K562 (cell line): ENCODE results near the gene ATXN2L. TPM values are rescaled to one million over a fixed set of nuclear protein-coding genes. Genes with fewer than 3 reads are reported as not detected.

Experiments used
- ATAC-seq: fragments of 200-7000 bp; cut with Tn5 transposase; 3 replicates; pipeline ENCODE4 v1.9.1; 2020; ENCODE audit warnings: moderate library complexity
- BruUV-seq: library from RNA; stranded (reverse); fragments of 400-500 nt; replicated peaks from 2 replicates; lab custom pipeline; 2021; lab: Mats Ljungman, UMichigan
- CTCF ChIA-PET: fragments of 300-600 bp; formaldehyde crosslinking; extraction: SDS; loops from one replicate; lab custom pipeline; 2021; ENCODE audit warnings: low intra/inter-chr PET ratio; lab: Yijun Ruan, JAX
- POLR2A ChIA-PET: fragments of 300-600, 350-650 bp; sonication (Branson Sonifier 250); formaldehyde crosslinking; extraction: SDS; loops from one replicate; lab custom pipeline; 2021; ENCODE audit warnings: antibody characterized with exemption, inconsistent platforms; lab: Yijun Ruan, JAX
- DNase-seq, 4 experiments: peaks; one replicate each; pipeline versions ENCODE4 v3.0.0 to v3.0.0-alpha.2; 2011 to 2018; ENCODE audit warnings: low spot score in 3 of 4, mixed read lengths in 3 of 4; ENCODE audit errors: extremely low read depth in 1 of 4
- FAIRE-seq: peaks from 2 replicates; lab custom pipeline; 2011; peaks lifted over from hg19 to GRCh38; lab: Jason Lieb, UNC
- H2AFZ ChIP-seq: 2 replicates; pipeline ENCODE4 v1.6.0; 2011; ENCODE audit warnings: low read depth, low read length, control low read depth, inconsistent platforms
- H3K27ac ChIP-seq: fragments of 200-600 bp; 3 replicates; pipeline ENCODE4 v1.8.0; 2011; ENCODE audit warnings: low read depth, mild to moderate bottlenecking, control low read depth, inconsistent platforms, low read length, moderate library complexity, mixed read lengths; ENCODE audit errors: extremely low read depth
- H3K27me3 ChIP-seq, 2 experiments: fragments of 300-600 bp in 1 of 2; 2 replicates in 1 of 2; 3 replicates in 1 of 2; pipeline versions ENCODE4 v1.6.0 to v1.8.0; 2011; ENCODE audit warnings: inconsistent platforms in 2 of 2, low read length in 2 of 2, mild to moderate bottlenecking in 1 of 2, mixed read lengths in 1 of 2, moderate library complexity in 1 of 2; ENCODE audit not compliant: control insufficient read depth in 2 of 2, insufficient read depth in 2 of 2
- H3K36me3 ChIP-seq: fragments of 300-600 bp; 3 replicates; pipeline ENCODE4 v1.8.0; 2011; ENCODE audit warnings: mild to moderate bottlenecking, low read length, inconsistent platforms; ENCODE audit not compliant: control insufficient read depth, insufficient read depth
- H3K4me1 ChIP-seq, 2 experiments: fragments of 200-600 bp in 1 of 2; replicated peaks in 1 of 2; 2 replicates in 1 of 2; 3 replicates in 1 of 2; pipeline versions ENCODE4 v1.5.1 to v1.8.0; 2011; ENCODE audit warnings: inconsistent platforms in 2 of 2, low read length in 2 of 2, mild to moderate bottlenecking in 1 of 2, mixed read lengths in 1 of 2, moderate library complexity in 1 of 2; ENCODE audit not compliant: control insufficient read depth in 2 of 2, insufficient read depth in 2 of 2
- H3K4me2 ChIP-seq: 2 replicates; pipeline ENCODE4 v1.6.1; 2011; ENCODE audit warnings: low read length, control low read depth, inconsistent platforms, mixed read lengths; ENCODE audit not compliant: insufficient read depth
- H3K4me3 ChIP-seq: fragments of 200-600 bp; sonication (generic), shearing (Covaris generic); 2 replicates; pipeline ENCODE4 v1.5.1; 2016; ENCODE audit warnings: control low read depth, inconsistent platforms
- H3K79me2 ChIP-seq: fragments of 200-600 bp; 3 replicates; pipeline ENCODE4 v1.8.0; 2011; ENCODE audit warnings: low read length, inconsistent platforms; ENCODE audit not compliant: control insufficient read depth, insufficient read depth
- H3K9ac ChIP-seq, 2 experiments: 2 replicates each; pipeline versions ENCODE4 v1.6.0 to v1.6.1; 2011; ENCODE audit warnings: low read depth in 2 of 2, low read length in 2 of 2, control low read depth in 1 of 2, inconsistent platforms in 1 of 2, mild to moderate bottlenecking in 1 of 2, mixed read lengths in 1 of 2; ENCODE audit not compliant: insufficient read depth in 1 of 2
- H3K9me1 ChIP-seq: one replicate; pipeline ENCODE4 v1.6.0; 2011; ENCODE audit warnings: inconsistent platforms, mild to moderate bottlenecking, low read length, moderate library complexity; ENCODE audit not compliant: control insufficient read depth, insufficient read depth
- H3K9me3 ChIP-seq: replicated peaks from 2 replicates; pipeline ENCODE4 v1.5.1; 2011; ENCODE audit warnings: low read depth, low read length, inconsistent platforms; ENCODE audit not compliant: control insufficient read depth, insufficient read depth
- H4K20me1 ChIP-seq: replicated peaks from 2 replicates; pipeline ENCODE4 v1.6.1; 2011; ENCODE audit warnings: low read length, inconsistent platforms, mixed read lengths; ENCODE audit not compliant: control insufficient read depth, insufficient read depth
- NCOA6 ChIP-seq: fragments of 450-650 bp; IDR thresholded peaks from 2 replicates; pipeline ENCODE4 v1.6.1; 2017; ENCODE audit warnings: mild to moderate bottlenecking
- POLR2A ChIP-seq: fragments of 450-650 bp; conservative IDR thresholded peaks from 2 replicates; pipeline ENCODE4 v1.6.1; 2016
- POLR3G ChIP-seq: IDR thresholded peaks from 2 replicates; pipeline ENCODE4 v1.6.1; 2011; ENCODE audit not compliant: insufficient read length, insufficient replicate concordance; ENCODE audit errors: extremely low read depth
- RHOXF2B ChIP-seq: fragments of 250-450 bp; sonication (Bioruptor Pico); conservative IDR thresholded peaks from 2 replicates; pipeline ENCODE4 v1.5.1; 2021
- ZNF165 ChIP-seq: fragments of 250-450 bp; sonication (Bioruptor Pico); IDR thresholded peaks from 2 replicates; pipeline ENCODE4 v1.4.0; 2020; ENCODE audit warnings: borderline replicate concordance
- ZNF444 ChIP-seq: fragments of 250-450 bp; sonication (Bioruptor Pico); IDR thresholded peaks from 2 replicates; pipeline ENCODE4 v1.4.0; 2020; ENCODE audit warnings: mild to moderate bottlenecking, moderate library complexity
- WGBS: fragments of 100-300 bp; shearing (Covaris generic); methylation state at CpG from one replicate; pipeline ENCODE4 v1.1.6; 2016; ENCODE audit warnings: low coverage, mixed read lengths; ENCODE audit not compliant: insufficient coverage; ENCODE audit errors: missing lambda C conversion rate; 5-methylcytosine and 5-hydroxymethylcytosine counted together
- in situ Hi-C: fragments of 300-500 bp; cut with MboI; formaldehyde crosslinking; loops from 4 replicates; pipeline ENCODE4 v1.15.0; 2018; ENCODE audit warnings: inconsistent platforms, mixed read lengths
- intact Hi-C: fragments of 100-400 bp; cut with micrococcal nuclease; formaldehyde crosslinking; loops from 2 replicates; pipeline ENCODE4 v1.14.2; 2022
- polyA plus RNA-seq, 8 experiments: library from polyadenylated mRNA; depleted of rRNA in 4 of 8; stranded (reverse) in 5 of 8; unstranded in 3 of 8; fragments of >200 nt; fragmentation: Nextera tagmentation in 2 of 8; fragmentation: Illumina TruSeq in 1 of 8; extraction: Ambion mirVana in 2 of 8; extraction: Trizol in 1 of 8; gene quantifications; 2 replicates each; pipeline versions ENCODE4 v1.2.1 to v1.2.3, GENCODE V29; 2011 to 2014; ENCODE audit warnings: inconsistent platforms in 1 of 8, missing spikeins in 1 of 8
- total RNA-seq, 7 experiments: library from RNA; depleted of rRNA in 6 of 7; stranded (reverse); fragments of >200 nt in 6 of 7; fragmentation: Illumina TruSeq in 2 of 7; extraction: Trizol in 2 of 7; gene quantifications; 2 replicates each; pipeline versions ENCODE4 v1.2.1 to v1.2.3, GENCODE V29; 2011 to 2021; ENCODE audit warnings: low replicate concordance in 1 of 7
- TF ChIP-seq, protein P1 (sequence below): sonication (generic); formaldehyde crosslinking; IDR thresholded peaks from 2 replicates; pipeline ENCODE4 v1.8.0; 2023; ENCODE audit warnings: missing genetic modification reagents, mild to moderate bottlenecking, borderline replicate concordance
- TF ChIP-seq, protein P2 (sequence below): fragments of 450-650 bp; IDR thresholded peaks from 2 replicates; pipeline ENCODE4 v1.6.1; 2018; ENCODE audit not compliant: partially characterized antibody

Gene ATXN2L
- total and polyA plus RNA-seq, 9 of the 15 experiments (the other 6 are each of a cell fraction or from before 2014, with no cell fraction given) = 3.8 to 280 (median 37.2) TPM

DNA sequence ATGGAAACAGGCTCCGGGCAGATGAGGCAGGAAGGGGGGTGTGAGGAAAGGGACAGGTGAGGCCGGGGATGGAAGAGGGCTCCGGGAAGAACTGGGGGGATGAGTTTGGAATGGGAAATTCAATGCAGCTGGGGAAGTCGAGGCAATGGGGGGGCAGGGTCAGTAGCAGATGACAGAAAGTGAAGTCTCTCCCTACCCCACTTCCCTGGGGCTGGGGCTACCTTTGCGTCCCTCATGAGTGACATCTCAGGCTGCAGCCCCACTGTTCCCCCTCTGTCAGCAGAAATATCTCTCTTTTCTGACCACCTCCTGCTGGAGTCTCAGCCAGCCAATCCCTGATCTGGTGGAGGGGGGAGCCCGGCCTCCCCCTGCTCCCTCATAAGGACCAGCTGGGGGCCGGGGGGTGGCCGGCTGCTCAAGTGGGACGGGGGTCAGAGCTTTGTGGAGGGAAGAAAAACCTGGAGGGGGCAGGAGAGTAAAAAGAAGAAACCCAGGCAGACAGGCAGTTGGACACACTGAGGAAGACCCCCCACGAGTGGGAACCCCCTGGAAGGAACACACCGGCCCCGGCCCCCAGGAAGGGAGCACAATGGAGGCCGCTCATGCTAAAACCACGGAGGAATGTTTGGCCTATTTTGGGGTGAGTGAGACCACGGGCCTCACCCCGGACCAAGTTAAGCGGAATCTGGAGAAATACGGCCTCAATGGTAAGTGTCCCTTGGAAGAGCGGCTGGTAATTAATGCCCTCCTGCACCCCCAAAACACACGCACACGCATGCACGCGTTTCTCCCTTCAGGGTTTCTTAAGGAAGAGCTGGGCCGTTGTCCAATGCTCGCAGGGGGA lies 55.5 kb downstream of the ATXN2L start, which contains the start of gene ATP2A1 (continued):
- TF ChIP-seq POLR3G (no peak), RHOXF2B (CRISPR knock-in tag) (no peak)

DNA sequence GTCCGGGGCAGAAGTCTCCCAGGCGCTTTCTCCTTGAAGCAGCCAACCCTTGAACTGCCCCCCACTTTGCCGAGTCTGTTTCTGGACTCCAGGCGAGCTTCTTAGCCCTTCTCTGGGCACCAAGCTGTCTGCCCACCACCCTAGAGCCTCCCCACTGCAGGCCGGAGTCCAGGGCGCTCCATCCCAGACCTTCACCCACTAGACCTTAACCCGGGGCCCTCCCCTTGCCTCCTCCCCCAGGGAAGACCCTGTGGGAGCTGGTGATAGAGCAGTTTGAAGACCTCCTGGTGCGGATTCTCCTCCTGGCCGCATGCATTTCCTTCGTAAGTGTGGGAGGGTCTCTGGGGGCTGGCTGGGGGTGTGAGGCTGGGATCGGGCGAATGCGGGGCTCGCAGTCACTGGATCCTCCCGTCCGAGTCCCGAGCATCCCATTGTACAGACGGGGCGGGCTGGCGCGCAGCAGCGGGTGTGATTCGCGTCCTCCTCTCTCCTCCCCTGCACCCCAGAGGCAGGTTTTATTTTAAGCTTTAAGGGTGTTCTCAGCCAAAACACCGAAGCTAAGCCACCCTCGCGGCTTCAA lies 56.6 kb downstream of the ATXN2L start:
- H2AFZ ChIP-seq = peak overlapping the region; percentile 93
- H3K4me1 ChIP-seq = peaks cover 11 to 69% of the 10 kb centered on the region in 2 experiments; a peak in 4 of 5 replicates
- no peaks in the 10 kb centered on the region for H3K9me3 ChIP-seq
- POLR2A ChIA-PET = interaction anchor here (0.6 to 2.1 kb wide), 8 partner anchors 8 to 66 kb away, joined by 3 to 6 read pairs (median 4); partner anchors contain the start of gene SH2B1
- H3K79me2 ChIP-seq = peaks cover 9% of the 10 kb centered on the region
- intact Hi-C loops (no loop called here), in situ Hi-C loops (no loop called here)
- BruUV-seq = TSS peak; percentile 93
- ATAC-seq (peak; percentile 61), FAIRE-seq (no peak), DNase-seq (no peak)
- 0% methylated on average over 16 of the region's 27 CpGs for WGBS
- H3K27ac ChIP-seq = peak overlapping the region; percentile 61; the same call in 2 of the 3 replicates
- H3K9ac ChIP-seq = peak overlapping the region; percentile 70 to 89
- CTCF ChIA-PET = no interaction called here
- no peaks in the 10 kb centered on the region for H3K9me1 ChIP-seq
- peaks cover 6% of the 10 kb centered on the region; the same call in 1 of the 3 replicates for H3K36me3 ChIP-seq
- H4K20me1 ChIP-seq = no peaks in the 10 kb centered on the region
- H3K4me3 ChIP-seq = peak overlapping the region; percentile 82
- no peaks in the 10 kb centered on the region; a peak in 1 of 5 replicates for H3K27me3 ChIP-seq
- peak overlapping the region; percentile 84 for H3K4me2 ChIP-seq
- TF ChIP-seq POLR2A = peak; percentile 78
- TF ChIP-seq ZNF444 (CRISPR knock-in tag) = no peak
- TF ChIP-seq, protein P1, sequence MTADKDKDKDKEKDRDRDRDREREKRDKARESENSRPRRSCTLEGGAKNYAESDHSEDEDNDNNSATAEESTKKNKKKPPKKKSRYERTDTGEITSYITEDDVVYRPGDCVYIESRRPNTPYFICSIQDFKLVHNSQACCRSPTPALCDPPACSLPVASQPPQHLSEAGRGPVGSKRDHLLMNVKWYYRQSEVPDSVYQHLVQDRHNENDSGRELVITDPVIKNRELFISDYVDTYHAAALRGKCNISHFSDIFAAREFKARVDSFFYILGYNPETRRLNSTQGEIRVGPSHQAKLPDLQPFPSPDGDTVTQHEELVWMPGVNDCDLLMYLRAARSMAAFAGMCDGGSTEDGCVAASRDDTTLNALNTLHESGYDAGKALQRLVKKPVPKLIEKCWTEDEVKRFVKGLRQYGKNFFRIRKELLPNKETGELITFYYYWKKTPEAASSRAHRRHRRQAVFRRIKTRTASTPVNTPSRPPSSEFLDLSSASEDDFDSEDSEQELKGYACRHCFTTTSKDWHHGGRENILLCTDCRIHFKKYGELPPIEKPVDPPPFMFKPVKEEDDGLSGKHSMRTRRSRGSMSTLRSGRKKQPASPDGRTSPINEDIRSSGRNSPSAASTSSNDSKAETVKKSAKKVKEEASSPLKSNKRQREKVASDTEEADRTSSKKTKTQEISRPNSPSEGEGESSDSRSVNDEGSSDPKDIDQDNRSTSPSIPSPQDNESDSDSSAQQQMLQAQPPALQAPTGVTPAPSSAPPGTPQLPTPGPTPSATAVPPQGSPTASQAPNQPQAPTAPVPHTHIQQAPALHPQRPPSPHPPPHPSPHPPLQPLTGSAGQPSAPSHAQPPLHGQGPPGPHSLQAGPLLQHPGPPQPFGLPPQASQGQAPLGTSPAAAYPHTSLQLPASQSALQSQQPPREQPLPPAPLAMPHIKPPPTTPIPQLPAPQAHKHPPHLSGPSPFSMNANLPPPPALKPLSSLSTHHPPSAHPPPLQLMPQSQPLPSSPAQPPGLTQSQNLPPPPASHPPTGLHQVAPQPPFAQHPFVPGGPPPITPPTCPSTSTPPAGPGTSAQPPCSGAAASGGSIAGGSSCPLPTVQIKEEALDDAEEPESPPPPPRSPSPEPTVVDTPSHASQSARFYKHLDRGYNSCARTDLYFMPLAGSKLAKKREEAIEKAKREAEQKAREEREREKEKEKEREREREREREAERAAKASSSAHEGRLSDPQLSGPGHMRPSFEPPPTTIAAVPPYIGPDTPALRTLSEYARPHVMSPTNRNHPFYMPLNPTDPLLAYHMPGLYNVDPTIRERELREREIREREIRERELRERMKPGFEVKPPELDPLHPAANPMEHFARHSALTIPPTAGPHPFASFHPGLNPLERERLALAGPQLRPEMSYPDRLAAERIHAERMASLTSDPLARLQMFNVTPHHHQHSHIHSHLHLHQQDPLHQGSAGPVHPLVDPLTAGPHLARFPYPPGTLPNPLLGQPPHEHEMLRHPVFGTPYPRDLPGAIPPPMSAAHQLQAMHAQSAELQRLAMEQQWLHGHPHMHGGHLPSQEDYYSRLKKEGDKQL = no peak
- no peak for TF ChIP-seq ZNF165 (CRISPR knock-in tag)
- peak; percentile 79; the same call in 1 of the 2 replicates for TF ChIP-seq NCOA6
- TF ChIP-seq, protein P2, sequence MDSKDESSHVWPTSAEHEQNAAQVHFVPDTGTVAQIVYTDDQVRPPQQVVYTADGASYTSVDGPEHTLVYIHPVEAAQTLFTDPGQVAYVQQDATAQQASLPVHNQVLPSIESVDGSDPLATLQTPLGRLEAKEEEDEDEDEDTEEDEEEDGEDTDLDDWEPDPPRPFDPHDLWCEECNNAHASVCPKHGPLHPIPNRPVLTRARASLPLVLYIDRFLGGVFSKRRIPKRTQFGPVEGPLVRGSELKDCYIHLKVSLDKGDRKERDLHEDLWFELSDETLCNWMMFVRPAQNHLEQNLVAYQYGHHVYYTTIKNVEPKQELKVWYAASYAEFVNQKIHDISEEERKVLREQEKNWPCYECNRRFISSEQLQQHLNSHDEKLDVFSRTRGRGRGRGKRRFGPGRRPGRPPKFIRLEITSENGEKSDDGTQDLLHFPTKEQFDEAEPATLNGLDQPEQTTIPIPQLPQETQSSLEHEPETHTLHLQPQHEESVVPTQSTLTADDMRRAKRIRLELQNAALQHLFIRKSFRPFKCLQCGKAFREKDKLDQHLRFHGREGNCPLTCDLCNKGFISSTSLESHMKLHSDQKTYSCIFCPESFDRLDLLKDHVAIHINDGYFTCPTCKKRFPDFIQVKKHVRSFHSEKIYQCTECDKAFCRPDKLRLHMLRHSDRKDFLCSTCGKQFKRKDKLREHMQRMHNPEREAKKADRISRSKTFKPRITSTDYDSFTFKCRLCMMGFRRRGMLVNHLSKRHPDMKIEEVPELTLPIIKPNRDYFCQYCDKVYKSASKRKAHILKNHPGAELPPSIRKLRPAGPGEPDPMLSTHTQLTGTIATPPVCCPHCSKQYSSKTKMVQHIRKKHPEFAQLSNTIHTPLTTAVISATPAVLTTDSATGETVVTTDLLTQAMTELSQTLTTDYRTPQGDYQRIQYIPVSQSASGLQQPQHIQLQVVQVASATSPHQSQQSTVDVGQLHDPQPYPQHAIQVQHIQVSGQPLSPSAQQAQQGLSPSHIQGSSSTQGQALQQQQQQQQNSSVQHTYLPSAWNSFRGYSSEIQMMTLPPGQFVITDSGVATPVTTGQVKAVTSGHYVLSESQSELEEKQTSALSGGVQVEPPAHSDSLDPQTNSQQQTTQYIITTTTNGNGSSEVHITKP = no peak
